ENCODE measurements around the gene S100A3. TPM values are rescaled to one million over a fixed set of nuclear protein-coding genes. Genes with fewer than 3 reads are reported as not detected.

The S100A3 gene, protein sequence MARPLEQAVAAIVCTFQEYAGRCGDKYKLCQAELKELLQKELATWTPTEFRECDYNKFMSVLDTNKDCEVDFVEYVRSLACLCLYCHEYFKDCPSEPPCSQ
- 2.1 and 2.3 TPM in 2 replicates for total RNA-seq

DNA sequence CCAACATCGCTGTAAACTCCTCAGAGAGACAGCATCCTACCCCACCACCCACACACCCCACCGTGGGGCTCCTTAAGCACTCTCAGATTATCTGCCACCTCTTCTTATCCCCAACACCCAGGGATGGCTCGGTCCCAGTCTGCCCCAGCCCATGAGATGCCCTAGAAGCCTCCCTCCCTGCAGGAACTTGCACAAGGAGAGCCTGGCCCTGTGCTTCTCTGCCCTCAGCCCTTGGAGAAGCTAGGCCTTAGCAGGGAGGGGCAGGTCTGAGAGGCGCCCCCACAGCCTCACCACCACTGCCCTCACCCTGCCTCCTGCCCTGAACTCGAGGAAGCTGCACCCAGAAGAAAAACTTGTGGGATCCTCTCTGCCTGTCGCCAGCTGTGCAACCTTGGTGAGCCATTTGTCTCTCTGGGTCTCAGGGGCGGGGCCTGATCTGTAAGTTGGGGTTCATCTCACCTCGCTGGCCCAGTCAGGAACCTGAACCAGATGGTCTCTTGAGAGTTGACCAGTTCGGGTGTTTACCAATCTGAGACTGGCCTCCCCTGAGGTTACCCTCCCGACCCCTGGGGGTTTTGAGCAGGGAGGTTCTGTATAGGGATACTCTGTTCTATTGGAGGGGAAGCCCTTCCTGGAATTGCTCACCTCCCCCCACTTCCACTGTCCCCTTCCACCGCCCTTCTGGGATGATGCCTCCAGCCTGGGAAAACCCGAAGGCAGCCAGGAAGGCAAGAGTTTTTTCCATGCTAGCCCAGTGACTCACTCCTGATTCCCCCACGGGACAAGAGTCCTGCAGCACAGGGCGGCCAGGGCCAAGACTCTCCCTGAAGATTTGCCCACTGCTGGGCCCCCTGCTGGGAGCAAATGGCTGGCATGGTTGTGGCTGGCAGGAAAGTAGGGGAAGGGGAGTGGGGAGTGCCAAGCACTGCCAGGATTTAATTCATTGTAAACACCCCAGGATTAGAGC lies at the start of gene S100A3:
Gene S100A3 (minus strand): TSS at position 537 of the 967 bp plus-strand sequence. CDS start 773 bp downstream, outside the sequence.

DNA sequence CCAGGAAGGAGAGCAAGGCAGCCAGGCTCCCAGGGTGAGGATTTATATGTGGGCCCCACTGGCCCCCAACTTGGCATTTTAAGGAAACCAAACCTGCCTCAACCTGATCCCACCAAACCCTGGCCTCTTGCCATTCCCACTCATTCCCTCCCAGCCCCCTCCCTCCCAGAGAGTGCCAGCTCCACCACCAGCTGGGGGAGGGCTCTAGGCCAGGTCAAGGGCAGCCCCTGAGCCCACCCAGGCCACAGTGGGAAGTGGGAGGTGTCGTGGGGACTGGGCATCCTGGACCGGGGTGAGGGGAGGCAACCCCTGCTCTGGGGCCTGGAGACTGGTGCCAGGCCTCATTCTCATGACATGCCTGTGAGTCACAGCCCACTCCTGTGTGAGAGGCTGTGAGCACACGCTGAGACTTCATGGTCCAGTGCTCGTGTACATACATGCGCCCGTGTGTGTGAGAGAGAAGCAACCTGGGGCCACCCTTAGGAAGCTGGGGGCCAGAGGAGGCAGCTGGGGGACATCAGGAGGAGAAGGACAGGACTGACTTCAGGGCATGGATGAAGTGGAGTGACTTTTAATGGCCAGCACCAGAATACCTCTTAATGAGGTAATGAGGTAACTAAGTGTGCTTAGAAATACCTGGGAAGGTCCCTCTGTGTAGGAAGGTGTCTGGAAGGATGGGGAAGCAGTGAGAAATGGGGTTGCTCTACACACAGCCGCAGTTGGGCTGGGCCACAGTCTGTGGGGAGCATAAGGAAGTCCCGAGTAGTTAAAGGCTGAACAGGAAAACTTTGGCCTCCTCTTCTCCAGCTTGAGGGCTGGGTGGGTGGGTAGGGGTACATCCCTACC lies 16.7 kb upstream of the S100A3 start, which contains the start of gene S100A2:
Gene S100A2 (minus strand): TSS at position 316 of the 846 bp plus-strand sequence. CDS start 1,967 bp downstream, outside the sequence.

DNA sequence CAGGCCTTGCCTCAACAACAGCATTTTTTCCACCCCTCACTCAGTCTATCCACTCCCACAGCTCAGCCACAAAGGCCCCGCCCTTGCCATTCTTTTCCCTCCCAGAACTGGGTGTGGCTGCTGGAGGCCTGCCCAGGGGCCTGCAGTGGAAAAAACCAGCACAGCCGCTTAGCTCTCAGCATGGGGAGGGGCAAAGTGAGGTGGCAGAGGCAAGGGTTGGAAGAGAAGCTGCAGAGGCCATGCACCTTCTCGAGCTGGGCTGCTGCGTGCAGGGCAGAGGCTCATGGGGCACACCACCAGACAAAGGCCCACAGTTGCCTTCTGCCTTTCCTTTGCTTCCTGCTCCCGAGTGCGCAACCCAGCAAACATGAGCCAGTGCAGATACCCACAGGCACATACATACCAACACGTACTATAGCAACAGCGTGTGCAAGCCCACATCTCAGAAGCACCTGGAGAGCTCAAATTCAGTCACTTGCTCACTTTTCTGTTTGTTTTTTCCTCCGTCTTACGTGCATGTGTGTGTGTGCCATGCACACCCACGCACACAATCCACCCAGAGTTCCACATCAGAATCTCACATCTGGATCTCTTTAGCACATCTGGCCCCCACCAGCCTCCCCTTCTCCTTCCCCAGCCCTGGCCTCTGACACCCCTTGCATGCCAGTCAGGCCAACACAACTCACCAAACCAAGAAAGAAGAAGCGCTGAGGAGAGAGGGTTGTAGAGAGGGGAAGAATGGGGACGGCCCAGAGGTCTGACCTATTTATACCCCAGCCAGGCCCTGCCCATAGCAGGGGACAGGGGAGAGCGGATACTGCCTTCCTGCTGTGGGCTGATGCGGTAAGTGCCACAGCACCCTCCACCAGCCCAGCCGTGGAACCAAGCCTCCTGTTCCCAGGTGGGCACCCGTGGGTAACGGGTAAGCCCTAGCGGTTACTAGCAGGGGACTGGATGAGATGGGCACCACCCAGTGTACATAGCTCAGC lies 3.7 kb downstream of the S100A3 start, which contains the start of gene S100A4:
Gene S100A4 (minus strand): TSS at position 740 of the 989 bp plus-strand sequence. CDS start 1,012 bp downstream, outside the sequence.

DNA sequence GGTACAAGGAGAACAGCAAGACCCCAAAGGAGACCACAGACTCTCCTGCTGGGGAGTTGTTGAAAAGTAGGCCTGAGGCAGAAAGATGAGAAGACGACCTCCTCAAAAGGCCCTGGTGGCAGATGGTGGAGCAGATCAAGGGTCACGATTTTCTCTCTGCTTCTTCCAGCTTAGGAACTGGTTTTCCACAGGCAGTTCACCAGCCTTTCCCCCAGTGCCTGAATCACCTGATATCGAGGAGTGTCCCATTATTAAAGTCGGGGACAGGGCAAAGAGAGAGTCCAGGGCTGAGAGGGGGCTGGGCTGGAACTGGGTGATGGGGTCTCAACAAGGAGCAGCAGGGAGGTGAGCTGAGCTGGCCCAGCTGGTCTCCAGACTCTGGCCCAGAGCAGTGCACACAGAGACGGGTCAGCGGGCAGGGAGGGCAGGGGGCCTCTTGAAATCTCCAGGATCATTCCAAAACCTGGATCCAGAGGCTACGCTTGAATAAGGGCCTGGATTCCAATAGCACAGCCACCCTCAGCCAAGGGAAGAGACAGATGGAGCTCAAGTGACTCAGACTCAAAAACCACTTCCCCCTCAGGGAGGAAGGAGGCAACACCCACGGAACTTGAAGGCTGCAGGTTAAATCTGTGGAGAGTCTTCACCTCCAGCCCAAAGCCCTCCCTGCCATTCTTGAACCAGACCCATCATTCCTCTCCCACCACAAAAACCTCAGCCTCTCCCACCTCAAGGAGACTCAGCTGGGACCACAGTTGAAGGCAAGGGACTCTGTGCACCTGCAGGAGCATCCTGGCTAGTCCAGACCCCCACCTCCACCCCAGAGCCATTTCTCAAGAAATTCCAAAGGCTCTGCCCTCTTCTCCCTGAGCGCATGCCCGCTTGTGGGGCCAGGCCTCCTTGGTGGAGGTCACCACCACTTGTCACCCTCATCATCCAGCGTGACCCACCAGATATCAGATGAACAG lies 8.4 kb downstream of the S100A3 start, which contains the start of gene S100A5:
Gene S100A5 (minus strand): TSS at position 541 of the 968 bp plus-strand sequence. CDS start 743 bp downstream, outside the sequence.

DNA sequence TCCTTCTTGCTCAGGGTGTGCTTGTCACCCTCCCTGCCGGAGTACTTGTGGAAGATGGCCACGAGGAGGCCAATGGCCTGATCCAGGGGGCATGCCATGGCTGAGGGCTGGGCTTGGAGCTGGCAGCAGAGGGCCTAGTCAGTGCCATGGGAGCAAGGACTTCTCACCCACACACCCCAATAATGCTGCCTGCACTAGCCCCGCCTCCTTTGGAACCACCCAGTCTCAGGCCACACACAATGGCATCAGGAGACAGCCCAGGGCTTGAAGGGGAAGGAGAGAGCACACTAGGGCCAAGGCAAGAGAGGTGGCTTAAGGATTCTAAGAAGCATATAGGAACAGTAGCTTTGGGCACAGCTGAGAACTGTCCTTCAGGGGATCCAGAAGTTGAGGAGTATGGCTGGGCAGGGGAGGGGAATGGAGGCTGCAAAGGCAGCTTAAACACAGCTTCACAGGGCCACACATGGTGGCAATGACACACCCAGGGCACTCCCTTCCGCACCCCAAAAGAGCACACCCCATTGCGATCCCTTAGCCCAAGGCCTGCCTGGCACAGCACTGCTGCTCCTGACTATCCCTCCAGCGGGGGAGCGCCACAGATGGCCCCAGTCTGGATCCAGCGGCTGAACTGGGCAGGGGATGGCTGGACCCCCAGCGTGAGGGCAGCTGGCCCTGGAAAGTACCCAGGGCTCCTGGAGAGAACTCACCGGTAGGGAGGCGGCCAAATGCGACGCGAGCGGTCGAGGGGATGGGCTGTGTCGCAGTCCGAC lies 13.6 kb downstream of the S100A3 start, which contains the start of gene S100A6:
Gene S100A6 (minus strand): TSS at position 750 of the 770 bp plus-strand sequence. CDS start 652 bp downstream, at position 98.

Other genes with a start within 250 kb of the S100A3 start
- gene PGLYRP3, start 236.3 kb downstream of the S100A3 start, total RNA-seq: 2.4 and 4.7 TPM in 2 replicates
- 4.0 and 7.9 TPM in 2 replicates for gene PGLYRP4, start 200.4 kb downstream of the S100A3 start, total RNA-seq
- 1,477 and 2,600 TPM in 2 replicates for gene S100A9, start 191.4 kb downstream of the S100A3 start, total RNA-seq
- gene S100A12, start 173.6 kb downstream of the S100A3 start, total RNA-seq: 1.5 and 3.4 TPM in 2 replicates
- gene S100A8, start 158.2 kb downstream of the S100A3 start, total RNA-seq: 238 and 331 TPM in 2 replicates
- under 0.01 TPM in 1 of 2 replicates, not detected in the other for gene S100A7A, start 132.7 kb downstream of the S100A3 start, total RNA-seq
- 0.64 and 2.1 TPM in 2 replicates for gene S100A7, start 88.6 kb downstream of the S100A3 start, total RNA-seq
- 257 and 1,880 TPM in 2 replicates for gene S100A6, start 13.3 kb downstream of the S100A3 start, total RNA-seq
- gene S100A5, start 8.3 kb downstream of the S100A3 start, total RNA-seq: not detected in 2 replicates
- 5.5 TPM in 2 replicates for gene S100A4, start 3.5 kb downstream of the S100A3 start, total RNA-seq
- 666 and 777 TPM in 2 replicates for gene S100A2, start 16.6 kb upstream of the S100A3 start, total RNA-seq
- 568 and 750 TPM in 2 replicates for gene S100A16, start 63.9 kb upstream of the S100A3 start, total RNA-seq
- gene S100A14, start 67.1 kb upstream of the S100A3 start, total RNA-seq: 394 and 881 TPM in 2 replicates
- gene S100A13, start 78.2 kb upstream of the S100A3 start, total RNA-seq: 16.8 and 44.1 TPM in 2 replicates
- not detected in 2 replicates for gene S100A1, start 79.2 kb upstream of the S100A3 start, total RNA-seq
- 56.5 and 61.9 TPM in 2 replicates for gene CHTOP, start 84.8 kb upstream of the S100A3 start, total RNA-seq
- gene SNAPIN, start 109.4 kb upstream of the S100A3 start, total RNA-seq: 42.1 and 66.6 TPM in 2 replicates
- gene ILF2, start 121.7 kb upstream of the S100A3 start, total RNA-seq: 88.2 and 102 TPM in 2 replicates
- under 0.01 TPM in 1 of 2 replicates, not detected in the other for gene NPR1, start 129.4 kb upstream of the S100A3 start, total RNA-seq
- gene INTS3, start 178.8 kb upstream of the S100A3 start, total RNA-seq: 16.4 and 37.2 TPM in 2 replicates
- gene SLC27A3, start 226.1 kb upstream of the S100A3 start, total RNA-seq: 2.1 and 7.6 TPM in 2 replicates

All from nasal cavity respiratory epithelium epithelial cell of viscerocranial mucosa (primary cell).